CD4-positive, alpha-beta T cell treated with Interferon gamma for 1 hour (primary cell): Measurements from ENCODE around the gene GRPEL1.

Source experiments
- DNase-seq: peaks from one replicate; pipeline ENCODE4 v3.0.0-alpha.2; 2020

The GRPEL1 gene

GRCh38 chr4:7061815-7062214 lies 6.0 kb downstream of the GRPEL1 start:
- DNase-seq: no peak

GRCh38 chr4:7060346-7061150 lies 7.3 kb downstream of the GRPEL1 start:
- no peak for DNase-seq

DNA sequence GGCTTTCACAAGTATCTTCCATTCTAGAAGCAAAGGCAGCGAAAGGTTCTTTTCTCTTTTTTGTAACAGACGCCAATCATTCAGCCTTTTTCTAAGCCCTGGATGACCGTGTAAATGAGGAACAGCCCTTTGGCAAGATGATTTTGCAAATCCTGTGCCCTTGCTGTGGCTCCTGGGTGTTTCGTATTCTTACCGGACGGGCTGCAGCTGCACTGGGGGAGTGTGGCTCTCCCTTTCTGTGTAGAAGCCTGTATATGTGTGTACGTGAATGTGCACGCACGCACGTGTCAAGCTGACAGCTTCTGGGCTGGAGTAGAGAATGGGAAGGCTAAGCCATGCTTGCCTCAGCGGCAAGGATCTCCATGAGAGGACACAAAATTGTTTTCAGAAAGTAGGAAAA lies 8.2 kb downstream of the GRPEL1 start:
- no peak for DNase-seq

DNA sequence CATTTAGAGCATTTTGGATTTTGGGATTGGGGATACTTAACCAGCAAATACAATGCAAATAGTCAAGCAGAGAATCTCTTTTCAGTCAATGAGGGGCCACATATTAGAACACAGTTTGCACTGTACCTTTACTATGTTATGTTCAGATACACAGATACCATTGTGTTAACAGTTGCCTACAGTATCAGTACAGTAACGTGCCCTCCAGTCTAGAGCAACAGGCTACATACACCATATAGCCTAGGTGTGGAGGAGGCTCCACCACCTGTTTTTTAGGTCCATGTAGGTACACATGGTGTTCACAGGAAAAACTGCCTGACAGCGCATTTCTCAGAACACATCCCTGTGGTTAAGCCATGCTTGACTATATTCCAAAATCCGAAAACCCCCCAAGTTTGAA lies 9.1 kb downstream of the GRPEL1 start:
- DNase-seq: no peak

GRCh38 chr4:7055990-7056325 lies 11.9 kb downstream of the GRPEL1 start:
- no peak for DNase-seq

GRCh38 chr4:7055111-7055989 lies 12.5 kb downstream of the GRPEL1 start:
- no peak for DNase-seq

- no peak for DNase-seq
These were observed 13.6 kb downstream of the GRPEL1 start for GRCh38 chr4:7054106-7054880.

- peak; percentile 55 for DNase-seq
These were observed 14.7 kb downstream of the GRPEL1 start for GRCh38 chr4:7052923-7053715.

- no peak for DNase-seq
These were observed 15.6 kb downstream of the GRPEL1 start for GRCh38 chr4:7052313-7052712.

DNA sequence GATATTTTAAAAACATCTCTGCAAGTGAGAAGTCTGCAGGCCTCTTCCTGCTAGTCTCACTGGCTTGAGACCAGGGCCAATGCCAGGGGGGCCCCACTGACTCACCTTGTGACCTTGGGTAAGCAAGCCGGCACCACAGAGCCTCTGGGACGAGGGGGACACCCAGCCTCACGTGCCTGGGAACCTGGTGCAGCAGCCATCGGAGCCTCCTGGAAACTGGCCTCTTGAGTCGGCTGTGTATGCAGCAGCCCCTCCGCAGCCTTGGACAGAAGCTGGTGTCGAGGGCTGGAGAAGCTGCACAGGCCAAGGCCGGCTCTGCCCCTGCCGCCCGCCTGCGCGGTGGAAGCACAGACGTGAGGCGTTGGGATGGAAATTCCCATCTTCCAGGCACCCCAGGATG lies 16.0 kb downstream of the GRPEL1 start:
- no peak for DNase-seq

DNA sequence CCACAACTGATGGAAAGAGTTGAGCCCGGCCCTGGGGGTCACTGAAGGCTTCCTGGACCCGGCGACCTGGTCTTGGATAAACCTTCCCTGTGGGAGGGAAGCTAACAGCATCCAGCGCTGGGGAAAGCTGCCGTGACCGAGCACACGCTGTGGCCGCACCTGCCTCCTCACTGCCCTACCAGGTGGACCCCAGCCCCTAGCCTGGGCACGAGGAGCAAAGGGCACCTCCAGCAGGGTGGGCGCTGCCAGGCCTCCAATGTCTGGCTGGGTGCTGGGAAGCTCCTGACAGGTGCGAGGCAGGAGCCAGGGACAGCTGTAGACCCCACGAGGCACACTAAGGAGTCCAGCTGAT lies 16.7 kb downstream of the GRPEL1 start:
- no peak for DNase-seq

- no peak for DNase-seq
These were observed 17.3 kb downstream of the GRPEL1 start for GRCh38 chr4:7050481-7051143.

DNA sequence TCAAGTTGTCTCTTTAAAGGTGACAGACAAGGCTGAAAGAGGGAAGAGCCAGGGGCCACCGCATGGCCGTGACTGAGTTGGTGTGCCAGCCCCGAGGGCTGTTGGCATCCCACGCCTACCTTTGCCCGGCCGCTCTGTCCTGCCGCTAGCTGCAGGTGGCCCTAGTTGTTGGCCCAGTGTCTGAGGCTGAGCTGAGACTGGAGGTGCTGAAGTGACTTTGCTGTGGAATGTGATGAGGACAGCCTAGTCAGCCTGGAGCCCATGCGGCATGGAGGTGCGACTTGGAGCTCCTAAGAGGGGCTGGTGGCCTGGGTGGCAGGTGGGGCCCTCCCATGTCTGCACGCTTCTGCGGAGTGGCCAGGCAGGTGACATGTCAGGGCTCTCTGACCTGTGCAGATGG lies 18.1 kb downstream of the GRPEL1 start:
- no peak for DNase-seq

DNA sequence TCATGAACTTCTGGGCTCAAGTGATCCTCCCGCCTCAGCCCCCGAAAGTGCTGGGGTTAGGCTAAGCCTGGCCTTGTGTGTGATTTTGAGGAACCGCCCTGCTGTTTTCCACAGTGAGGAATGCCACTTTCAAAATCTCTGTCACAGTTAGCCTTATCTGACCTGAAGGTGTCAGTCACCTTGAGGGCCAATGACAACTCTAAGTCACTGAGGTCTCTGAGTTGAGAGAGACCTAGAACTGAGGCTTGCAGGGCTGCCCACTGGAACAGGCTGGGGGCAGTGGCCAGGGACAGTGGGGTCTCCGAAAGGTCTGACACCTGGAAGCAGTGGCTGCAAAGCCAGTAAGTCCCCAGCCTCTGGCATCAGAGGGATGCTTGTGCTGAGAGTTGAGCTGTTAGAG lies 18.6 kb downstream of the GRPEL1 start:
- DNase-seq: no peak

DNA sequence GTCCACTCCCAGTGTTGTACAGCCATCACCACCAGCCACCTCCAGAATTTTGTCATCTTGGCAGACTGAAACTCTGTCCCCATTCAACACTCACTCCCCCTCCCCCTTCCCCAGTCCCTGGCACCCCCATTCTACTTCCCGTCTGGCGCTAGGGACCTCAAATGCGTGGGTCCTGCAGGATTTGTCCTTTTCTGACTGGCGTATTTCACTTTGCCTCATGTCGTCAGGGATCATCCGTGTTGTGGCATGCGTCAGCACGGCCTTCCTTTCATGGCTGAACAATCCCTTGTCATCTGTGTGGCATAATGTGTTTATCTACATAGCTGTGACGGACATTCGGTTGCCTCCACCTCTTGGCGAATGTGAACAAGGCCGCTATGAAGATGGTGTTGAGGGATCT lies 19.2 kb downstream of the GRPEL1 start:
- DNase-seq: no peak

GRCh38 chr4:7046971-7047370 lies 20.9 kb downstream of the GRPEL1 start:
- DNase-seq: no peak

DNA sequence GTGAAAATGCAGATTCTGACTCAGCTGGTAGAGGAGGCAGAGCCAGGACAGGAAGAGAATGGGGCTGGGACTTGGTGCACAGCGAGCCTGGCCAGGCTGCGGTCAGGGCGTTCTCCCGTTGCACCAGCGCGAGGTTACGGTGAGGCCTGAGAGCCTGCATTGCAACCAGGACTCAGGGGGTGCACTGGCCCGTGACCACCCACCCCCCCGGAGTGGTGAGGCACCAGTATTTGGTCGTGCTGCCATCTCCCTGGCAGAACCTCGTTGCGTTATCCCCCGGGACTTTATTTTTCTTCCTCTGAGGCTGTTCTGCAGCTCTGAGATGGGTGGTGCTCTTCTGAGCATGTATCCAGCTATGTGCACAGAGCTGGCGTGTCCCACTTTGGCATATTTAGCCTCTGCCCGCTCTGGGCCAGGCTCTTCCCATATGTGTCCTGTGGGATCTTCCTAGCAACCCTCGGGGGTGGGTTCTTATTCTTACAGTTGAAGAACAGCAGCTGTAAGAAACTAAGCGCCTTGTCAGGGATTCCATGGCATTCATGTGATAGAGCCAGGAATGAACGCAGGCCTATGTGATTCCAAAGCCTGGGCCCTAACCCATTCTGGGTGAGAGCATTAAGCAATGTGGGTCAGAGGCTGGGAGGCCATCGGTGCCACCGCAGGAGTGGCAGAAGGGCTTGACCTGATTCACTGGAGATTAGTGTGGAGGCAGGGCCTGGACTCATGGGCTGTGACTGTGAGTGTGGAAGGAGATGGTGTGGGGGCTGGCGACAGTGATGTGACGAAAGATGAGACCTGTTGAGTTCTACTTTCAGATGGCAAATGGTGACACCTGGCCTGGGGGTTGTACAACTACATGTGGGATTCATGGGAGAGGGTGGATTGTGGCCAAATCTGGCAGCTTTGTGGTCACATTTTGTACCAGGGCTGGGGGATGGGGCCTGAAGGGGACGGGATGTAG lies 21.6 kb downstream of the GRPEL1 start:
- DNase-seq: no peak

GRCh38 chr4:7045553-7045952 lies 22.3 kb downstream of the GRPEL1 start:
- no peak for DNase-seq

DNA sequence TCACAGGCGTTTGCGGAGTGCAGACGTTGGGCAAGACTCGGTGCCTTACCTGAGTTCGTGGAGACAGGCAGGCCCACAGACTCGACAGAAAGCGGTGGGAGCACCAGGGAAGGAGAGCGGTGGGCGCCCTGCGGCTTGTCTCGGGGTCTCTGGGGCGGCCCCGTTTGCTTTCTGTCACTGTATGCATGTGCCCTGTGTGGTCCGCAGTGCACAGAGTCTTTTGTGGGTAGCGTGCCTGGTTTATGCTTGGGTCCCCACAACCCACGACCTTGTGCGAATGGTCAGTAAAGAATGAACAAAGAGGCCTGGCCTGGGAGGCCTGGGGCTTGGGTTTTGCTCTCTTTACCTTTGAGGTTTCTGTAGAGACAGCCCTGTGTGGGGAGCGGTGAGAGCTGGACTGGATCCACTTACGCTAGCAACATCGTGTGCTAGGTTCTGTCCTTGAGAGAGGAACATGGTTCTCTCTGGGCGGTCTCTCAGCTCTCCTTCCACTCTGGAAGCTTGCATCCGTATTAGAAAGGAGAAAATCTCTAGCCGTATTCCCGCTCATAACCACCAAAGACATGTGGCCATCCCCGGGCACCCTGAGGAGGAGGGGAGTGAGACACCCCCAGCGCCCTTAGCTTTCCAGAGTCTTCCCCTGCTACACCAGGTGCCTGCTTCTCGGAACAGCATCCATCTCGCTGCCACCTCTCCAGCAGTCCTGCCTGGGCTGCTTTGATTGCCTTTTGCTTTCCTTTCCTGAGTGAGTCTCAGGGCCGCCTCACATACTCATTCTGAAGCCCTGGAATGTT lies 23.5 kb downstream of the GRPEL1 start:
- no peak for DNase-seq
